ENCODE measurements around the gene C14orf180. TPM values are rescaled to one million over a fixed set of nuclear protein-coding genes. Genes with fewer than 3 reads are reported as not detected.

The C14orf180 gene
- total RNA-seq, 1 experiment from 2014 or later: not detected

DNA sequence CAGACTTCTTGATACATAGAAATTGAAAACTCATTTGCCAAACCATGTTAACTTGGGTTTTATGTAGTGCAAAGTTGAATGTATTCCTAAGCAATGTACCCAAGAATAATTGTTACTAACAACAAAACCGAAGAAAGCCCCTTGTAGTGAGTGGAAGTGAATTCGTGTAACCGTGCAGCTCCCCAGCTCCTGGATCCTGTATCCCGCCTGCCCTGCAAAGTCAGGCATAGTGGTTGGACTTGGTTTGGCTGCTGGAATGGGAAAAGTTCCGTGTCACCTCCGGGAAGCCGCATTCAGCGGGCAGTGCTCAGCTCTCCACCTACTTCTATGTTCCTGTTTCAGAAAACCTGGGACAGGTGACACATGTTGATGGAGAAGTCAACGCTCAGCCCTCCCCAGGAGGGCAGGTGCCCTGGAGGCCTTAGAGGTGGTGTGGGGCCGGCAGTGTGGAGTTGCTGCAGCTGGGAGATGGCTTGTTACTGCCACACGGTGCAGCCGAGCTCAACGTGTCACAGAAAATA, 29.2 kb upstream of the C14orf180 start:
- no peak for DNase-seq (ENCODE audit: low spot score)

- DNase-seq (ENCODE audit: low spot score): no peak
Measured at GRCh38 chr14:104550861-104551728, 28.5 kb upstream of the C14orf180 start.

DNA sequence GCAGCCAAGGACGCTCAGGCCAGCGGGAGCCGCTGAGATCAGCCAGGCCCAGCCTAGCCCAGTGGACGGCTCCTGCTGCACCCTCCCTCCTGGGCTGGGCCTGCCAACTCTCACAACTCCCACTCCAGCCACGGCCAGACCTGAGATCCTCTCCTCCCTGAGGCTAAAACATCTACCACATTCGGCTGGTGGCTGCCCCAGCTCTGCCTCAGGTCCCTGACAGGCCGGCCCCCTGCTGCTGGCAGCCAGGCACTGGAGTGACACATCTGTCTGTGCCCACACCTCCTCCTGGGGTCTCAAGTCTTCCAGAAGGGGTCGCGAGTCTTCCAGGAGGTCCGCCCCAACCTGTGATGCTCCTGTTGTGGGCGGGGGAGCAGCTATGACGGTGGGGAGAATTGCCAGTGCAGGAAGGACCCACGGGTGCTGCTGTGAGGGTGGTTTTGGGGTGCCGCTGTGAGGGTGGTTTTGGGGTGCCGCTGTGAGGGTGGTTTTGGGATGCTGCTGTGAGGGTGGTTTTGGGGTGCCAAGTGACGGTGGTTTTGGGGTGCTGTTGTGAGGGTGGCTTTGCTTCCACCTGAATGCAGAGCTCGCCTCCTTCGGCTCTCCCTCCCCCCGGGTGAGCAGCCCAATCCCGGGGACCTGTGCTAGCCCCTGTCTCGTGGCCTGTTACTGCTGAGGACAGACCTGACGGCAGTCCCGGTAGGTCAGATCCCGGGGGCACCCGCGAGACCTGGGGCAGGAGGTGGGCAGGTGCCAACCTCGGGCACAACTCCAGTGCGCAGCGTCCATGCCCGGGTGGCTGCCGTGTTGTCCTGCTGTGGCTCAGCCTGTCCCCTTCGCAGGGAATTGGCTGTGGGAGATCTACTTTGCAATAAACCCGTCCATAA, 27.5 kb upstream of the C14orf180 start:
- no peak for DNase-seq (ENCODE audit: low spot score)

- no peak for DNase-seq (ENCODE audit: low spot score)
Measured at GRCh38 chr14:104552738-104553125, 26.8 kb upstream of the C14orf180 start.

- no peak for DNase-seq (ENCODE audit: low spot score)
Measured at GRCh38 chr14:104553166-104554087, 26.1 kb upstream of the C14orf180 start.

DNA sequence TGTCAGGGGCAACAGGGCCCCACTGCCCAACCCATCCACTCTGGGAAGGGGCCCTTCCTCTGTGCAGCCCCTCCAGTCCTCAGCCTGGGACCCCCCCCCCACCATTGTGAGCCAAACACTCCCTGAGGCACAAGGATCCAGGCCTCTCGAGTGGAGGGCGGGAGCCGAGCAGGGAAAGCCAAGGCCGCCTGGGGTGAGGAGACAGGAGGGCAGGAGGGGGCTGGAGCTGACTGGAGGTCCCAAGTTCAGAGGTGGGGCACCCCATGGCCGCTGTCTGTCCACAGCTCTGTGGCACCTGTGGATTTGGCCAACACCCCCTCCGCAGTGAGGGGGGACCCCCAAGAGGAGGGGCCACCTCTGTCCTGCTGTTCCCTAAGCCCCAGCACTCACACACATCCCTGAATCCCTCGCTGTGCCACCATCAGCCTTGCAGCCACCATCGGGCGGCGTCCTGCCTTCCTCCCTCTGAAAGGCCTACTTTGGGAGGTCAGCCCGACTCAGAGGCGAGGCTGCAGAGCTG, 25.4 kb upstream of the C14orf180 start:
- DNase-seq (ENCODE audit: low spot score): no peak

- no peak for DNase-seq (ENCODE audit: low spot score)
Measured at GRCh38 chr14:104554608-104555429, 24.7 kb upstream of the C14orf180 start.

DNA sequence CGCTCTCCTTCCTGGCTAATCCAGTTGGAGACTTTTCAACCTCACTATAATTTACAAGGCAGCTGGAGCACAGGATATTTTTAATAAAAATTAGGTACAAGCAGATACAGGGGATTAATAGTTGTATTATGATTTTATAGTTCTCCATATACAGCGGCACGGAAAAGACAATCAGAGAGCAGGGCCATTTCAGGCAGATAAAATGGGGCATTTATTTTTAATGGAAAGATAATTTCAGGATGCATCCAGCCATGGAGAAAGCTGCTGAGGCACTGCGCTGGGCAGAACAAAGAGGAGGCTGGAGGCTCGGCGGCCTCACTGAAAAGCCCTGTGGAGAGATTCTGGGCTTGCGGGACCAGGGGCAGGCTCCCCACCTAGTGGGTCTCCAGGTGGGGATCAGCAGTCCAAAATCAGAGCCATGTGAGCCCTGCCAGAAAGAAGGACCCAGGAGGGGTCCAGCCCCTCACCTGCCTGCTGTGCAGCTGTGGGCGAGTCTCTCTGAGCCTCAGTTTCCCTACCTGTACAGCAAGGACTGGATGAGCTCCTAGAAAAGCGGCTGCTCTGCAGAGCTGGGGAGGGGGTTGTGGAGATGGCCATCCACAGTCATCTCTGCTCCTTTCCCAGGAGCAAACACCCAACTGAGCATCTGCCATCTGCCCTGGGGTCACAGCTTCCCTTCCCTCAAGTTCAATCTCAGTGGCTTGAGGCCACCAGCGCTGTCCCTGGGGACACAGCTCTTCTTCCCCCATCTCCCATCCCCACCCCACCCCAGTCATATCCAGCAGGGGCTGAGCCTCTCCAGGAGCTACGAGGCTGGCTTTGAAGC, 23.9 kb upstream of the C14orf180 start:
- DNase-seq (ENCODE audit: low spot score): no peak

DNA sequence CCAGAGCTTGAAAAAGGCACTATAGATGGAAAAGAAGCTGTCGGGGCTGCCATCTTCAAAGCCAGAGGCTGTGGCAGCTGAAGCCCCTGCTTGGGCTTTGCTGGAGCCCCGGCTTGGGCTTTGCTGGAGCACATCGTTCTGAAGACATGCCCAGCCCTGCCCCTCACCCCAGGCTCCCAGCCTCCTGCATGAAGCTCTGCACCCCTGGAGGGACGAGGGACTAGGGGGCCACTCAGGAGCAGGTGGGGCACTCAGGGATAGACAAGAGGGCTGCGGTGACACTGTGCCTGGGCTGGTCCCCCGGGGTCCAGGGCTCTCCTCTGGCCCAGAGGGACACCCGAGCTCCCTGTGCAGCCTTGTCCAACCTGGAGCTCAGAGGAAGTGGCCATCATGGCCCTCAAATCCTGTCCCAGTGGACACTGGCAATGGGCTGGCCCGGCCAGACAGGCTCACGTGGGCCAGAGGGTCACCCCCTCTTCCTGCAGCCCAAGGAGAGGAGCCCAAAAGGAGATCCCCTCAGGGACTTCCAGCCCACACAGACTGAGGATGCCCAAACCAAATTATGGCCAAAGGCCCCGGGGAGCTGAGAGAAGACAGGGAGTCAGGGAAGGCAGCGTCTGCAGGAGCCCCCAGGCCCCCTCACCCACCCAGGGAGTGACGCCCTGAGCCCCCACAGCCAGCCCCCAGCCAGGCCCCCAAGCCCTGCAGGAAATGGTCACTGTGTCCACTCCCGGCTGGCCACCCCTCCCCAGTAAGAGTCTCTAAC, 23.1 kb upstream of the C14orf180 start:
- DNase-seq (ENCODE audit: low spot score): no peak

- DNase-seq (ENCODE audit: low spot score): no peak
Measured at GRCh38 chr14:104557086-104557485, 22.5 kb upstream of the C14orf180 start.

GRCh38 chr14:104557766-104558165, 21.8 kb upstream of the C14orf180 start:
- DNase-seq (ENCODE audit: low spot score): no peak

DNA sequence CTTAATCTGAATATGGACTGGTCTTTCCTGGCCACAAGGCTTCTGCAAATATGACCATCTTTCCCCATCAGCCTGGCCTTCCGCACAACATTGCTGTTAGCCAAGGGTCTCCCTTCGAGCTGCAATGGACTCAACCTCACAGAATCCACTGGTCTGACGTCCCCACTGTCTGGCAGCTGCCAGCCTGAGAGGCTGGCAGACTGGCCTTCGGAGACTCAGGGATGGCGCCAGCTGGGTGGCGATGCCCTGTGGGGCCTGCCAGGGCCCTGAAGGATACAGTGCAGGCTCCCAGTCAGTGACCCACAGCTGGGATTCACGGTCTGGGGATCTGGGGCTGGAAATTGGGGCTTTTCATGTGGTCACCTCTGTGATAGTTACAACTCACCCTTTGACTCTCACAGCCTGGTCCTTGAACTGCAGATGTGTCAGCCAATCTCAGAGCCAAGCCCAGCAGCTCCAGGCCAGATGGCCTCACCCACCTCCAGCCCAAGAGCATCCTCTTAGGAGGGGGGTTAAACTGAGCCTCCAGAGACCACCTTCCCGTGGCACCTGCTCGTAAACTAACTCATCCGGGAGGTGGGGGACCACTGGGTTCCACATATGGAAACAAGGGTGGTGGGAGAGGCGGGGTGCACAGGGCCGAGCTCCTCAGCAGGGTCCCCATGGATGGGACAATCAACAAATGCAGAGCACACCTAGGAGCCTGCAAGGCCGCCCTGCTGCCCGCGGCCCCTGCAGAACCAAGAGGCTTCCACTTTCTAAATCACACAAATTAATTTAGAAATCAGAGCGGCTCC, 21.1 kb upstream of the C14orf180 start:
- no peak for DNase-seq (ENCODE audit: low spot score)

GRCh38 chr14:104559028-104559803, 20.3 kb upstream of the C14orf180 start:
- no peak for DNase-seq (ENCODE audit: low spot score)

DNA sequence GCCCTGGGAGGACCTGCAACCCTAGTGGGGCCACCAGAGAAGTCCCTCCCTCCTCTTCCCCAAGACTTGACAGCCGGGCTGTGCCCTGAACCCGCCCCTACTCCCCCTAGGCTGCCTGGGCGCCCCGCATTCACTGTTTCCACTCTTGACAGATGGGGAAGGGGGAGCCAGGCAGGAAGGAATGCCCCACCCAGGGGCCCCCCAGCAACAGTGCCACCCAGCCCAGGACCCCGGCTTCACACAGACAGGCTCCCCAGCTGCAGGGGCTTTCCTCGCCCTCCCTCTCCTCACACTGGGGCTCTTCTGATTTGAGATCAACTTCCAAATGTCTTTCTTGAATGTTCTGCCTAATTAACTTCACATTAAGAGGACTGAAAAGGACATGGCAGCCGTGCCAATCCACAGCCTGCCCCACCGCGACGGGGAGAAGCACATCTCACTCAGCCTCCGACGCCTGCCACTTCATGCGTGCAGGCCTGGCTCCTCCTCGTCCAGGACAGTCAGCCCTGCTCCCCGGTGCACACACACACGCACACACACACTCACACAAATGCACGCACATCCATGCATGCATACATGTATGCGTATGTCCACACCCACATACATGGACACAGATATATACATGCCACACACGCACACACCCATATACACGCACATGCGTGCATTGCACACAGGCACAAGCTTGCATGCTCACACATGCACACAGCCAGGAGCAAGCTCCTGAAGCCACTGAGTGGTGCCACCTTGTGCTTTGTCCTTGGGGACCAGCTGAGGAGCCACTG, 19.6 kb upstream of the C14orf180 start:
- DNase-seq (ENCODE audit: low spot score): no peak

DNA sequence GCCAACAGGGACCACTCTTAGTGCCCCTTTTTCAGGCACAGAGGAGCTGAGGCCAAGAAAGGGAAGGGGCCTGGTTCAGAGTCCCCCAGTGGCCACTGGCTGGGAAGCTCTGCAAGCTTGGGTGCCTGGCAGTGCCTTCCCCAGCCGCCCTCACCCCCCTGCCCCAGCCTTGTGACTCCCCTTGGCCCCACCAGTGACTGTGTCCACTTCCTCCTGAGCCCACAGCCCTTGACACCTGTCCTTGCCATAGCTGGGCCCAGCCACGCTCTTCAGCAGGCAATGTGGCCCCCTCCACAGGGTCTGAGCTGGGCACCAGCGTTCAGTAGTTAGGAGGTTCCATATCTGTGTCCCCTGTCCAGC, 19.0 kb upstream of the C14orf180 start:
- DNase-seq (ENCODE audit: low spot score): no peak

DNA sequence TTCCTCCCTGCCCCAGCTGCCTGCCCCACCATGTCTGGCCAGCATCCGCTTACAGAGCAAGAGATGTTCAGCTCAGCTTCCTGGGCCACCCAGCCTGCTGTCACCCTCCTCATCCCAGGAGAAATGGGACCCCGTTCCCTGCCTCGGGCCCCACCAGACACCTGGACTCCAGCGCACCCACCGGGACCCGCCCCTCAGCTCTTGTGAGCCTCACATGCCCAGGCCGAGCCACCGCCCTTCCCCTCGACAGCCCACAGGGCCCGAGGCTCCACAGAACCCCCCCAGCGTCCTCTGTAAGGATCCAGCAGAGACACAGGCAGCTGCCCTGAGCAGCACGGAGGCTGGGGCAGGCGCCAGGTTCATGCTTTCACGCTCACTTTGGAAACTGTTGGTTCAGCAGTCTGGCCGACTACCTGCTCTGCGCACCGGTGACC, 18.4 kb upstream of the C14orf180 start:
- no peak for DNase-seq (ENCODE audit: low spot score)
